ENCODE measurements around the gene FKBP6. TPM values are rescaled to one million over a fixed set of nuclear protein-coding genes. Genes with fewer than 3 reads are reported as not detected.
A peak's percentile ranks its signal among the peaks of the same experiment; 100 is the strongest.

FKBP6 gene
- total RNA-seq, 1 experiment from 2014 or later = not detected

- Histone ChIP-seq H2BK20ac (ENCODE audit: low read depth, low read length, poor library complexity, severe bottlenecking) (no peak overlapping the region), H2BK12ac (ENCODE audit: insufficient read length, low read depth, low read length) (no peak overlapping the region), H3K9me3 (ENCODE audit: control insufficient read depth, low read depth, low read length) (no peaks in the 10 kb centered on the region), H3K79me1 (ENCODE audit: insufficient read depth, low read depth, low read length, poor library complexity, severe bottlenecking) (no peaks in the 10 kb centered on the region), H4K20me1 (ENCODE audit: control insufficient read depth, insufficient read depth, insufficient read length) (no peaks in the 10 kb centered on the region), H2BK5ac (ENCODE audit: insufficient read length, low read length) (no peak overlapping the region), H3K18ac (ENCODE audit: insufficient read length, low read depth, low read length) (no peak overlapping the region), H4K5ac (ENCODE audit: insufficient read length, low read depth, low read length) (no peak overlapping the region), H2BK15ac (ENCODE audit: low read depth, low read length) (no peak overlapping the region), H3K4ac (ENCODE audit: low read depth, low read length) (no peak overlapping the region), H2AFZ (ENCODE audit: low read length) (no peak overlapping the region), H3K4me1 (ENCODE audit: insufficient read depth, low read length) (peaks cover 3% of the 10 kb centered on the region; the same call in 1 of the 2 replicates), H3K27me3 (ENCODE audit: insufficient read depth, low read length) (no peaks in the 10 kb centered on the region), H3T11ph (ENCODE audit: low read length) (no peak overlapping the region), H3K79me2 (ENCODE audit: insufficient read depth, low read length) (no peaks in the 10 kb centered on the region), H3K14ac (ENCODE audit: insufficient read depth, low read length) (no peak overlapping the region; the same call in 1 of the 2 replicates), H4K8ac (replicated peaks; ENCODE audit: insufficient read length, low read depth, low read length) (no peak overlapping the region), H4K91ac (ENCODE audit: insufficient read length, low read depth, low read length) (no peak overlapping the region), H3K27ac (ENCODE audit: insufficient read length, low read depth, low read length) (no peak overlapping the region), H3K23me2 (ENCODE audit: insufficient read length, low read depth, low read length, poor library complexity, severe bottlenecking) (no peaks in the 10 kb centered on the region), H3K23ac (ENCODE audit: insufficient read length, low read depth, low read length) (no peak overlapping the region), H2BK120ac (ENCODE audit: low read depth, low read length, poor library complexity, severe bottlenecking) (no peak overlapping the region), H3K56ac (ENCODE audit: insufficient read length, low read depth, low read length) (no peak overlapping the region), H2AK5ac (ENCODE audit: insufficient read length, low read length) (no peak overlapping the region), H3K9ac (ENCODE audit: extremely low read depth, insufficient read length, low read length) (no peak overlapping the region), H3K4me2 (ENCODE audit: insufficient read depth, insufficient read length, low read length) (no peak overlapping the region)
- Mint-ChIP-seq H3K36me3 (ENCODE audit: insufficient read depth in 1 of 3, low read depth in 3 of 3) (no peaks in the 10 kb centered on the region), H3K4me3 (no peak overlapping the region), H3K27me3 (ENCODE audit: low read depth) (peaks cover 5% of the 10 kb centered on the region; the same call in 1 of the 2 replicates), H3K4me1 (peaks cover 23 to 34% of the 10 kb centered on the region in 2 experiments), H3K9me3 (no peaks in the 10 kb centered on the region), H3K27ac (peak overlapping the region in 1 of 3 experiments; percentile 66; a peak in 1 of 7 replicates)
- DNase-seq = no peak
- WGBS (ENCODE audit: extremely low coverage, insufficient read length, low lambda C conversion rate) = no CpG with 5 or more reads among the region's 8 CpGs
- TF ChIP-seq CTCF (conservative IDR thresholded peaks at IDR 0.05) = no peak
Observed at GRCh38 chr7:73345951-73346350, 18.0 kb downstream of the FKBP6 start.
